Lower lobe of right lung (tissue), 2 donors: ENCODE data around the gene DDX31. TPM values are rescaled to one million over a fixed set of nuclear protein-coding genes. Genes with fewer than 3 reads are reported as not detected.
"Not testable (repeated sequence)": the region's sequence is repeated elsewhere in the genome, so short reads cannot be mapped to it uniquely, and the experiment has no call there.

Source experiments
- ATAC-seq, 2 donors: fragments of 200-7000 bp; cut with Tn5 transposase; one replicate each; pipeline ENCODE4 v1.9.1; 2020 to 2022; ENCODE audit warnings: mild to moderate bottlenecking in 2 of 2, moderate library complexity in 2 of 2
- DNase-seq: peaks from one replicate; pipeline ENCODE4 v3.0.0-alpha.2; 2020
- H3K27ac ChIP-seq: fragments of 200-600 bp; one replicate; pipeline ENCODE4 v1.8.0; 2022
- H3K27me3 ChIP-seq: fragments of 200-600 bp; one replicate; pipeline ENCODE4 v1.8.0; 2022; ENCODE audit warnings: low read depth
- H3K36me3 ChIP-seq: fragments of 200-600 bp; one replicate; pipeline ENCODE4 v1.8.0; 2022; ENCODE audit warnings: mild to moderate bottlenecking
- H3K4me1 ChIP-seq: fragments of 200-600 bp; one replicate; pipeline ENCODE4 v1.8.0; 2022
- H3K4me3 ChIP-seq: fragments of 200-600 bp; one replicate; pipeline ENCODE4 v1.8.0; 2022; ENCODE audit warnings: mild to moderate bottlenecking
- H3K9me3 ChIP-seq: fragments of 200-600 bp; one replicate; pipeline ENCODE4 v1.8.0; 2022
- CTCF ChIP-seq: fragments of 200-600 bp; IDR thresholded peaks from one replicate; pipeline ENCODE4 v1.8.0; 2022; ENCODE audit warnings: antibody characterized with exemption, mild to moderate bottlenecking
- intact Hi-C: fragments of 100-400 bp; cut with DNase I; formaldehyde crosslinking; loops from one replicate; pipeline ENCODE4 v1.11.0; 2022
- long read RNA-seq: library from polyadenylated mRNA; unstranded; transcript quantifications from one replicate; pipeline ENCODE4 v2.0.0, GENCODE V29; 2021
- total RNA-seq: library from RNA; stranded (reverse); fragmentation: NEBNext Ultra II Directional; extraction: Animal tissue kit (Norgen Biotek cat#: 25700); gene quantifications from one replicate; pipeline ENCODE4 v1.2.1, GENCODE V29; 2021
- donor health status: DM: no; HTN: yes; CAD: no; lungs with severe emphysema.

DDX31 gene
- total RNA-seq, result 14.1 TPM
- long read RNA-seq, full-length matches to known transcripts, result 3 of 9 reads
- long read RNA-seq, partial matches to known transcripts, result 1 of 9 reads
- long read RNA-seq, other reads (novel, unspliced or antisense), result 5 of 9 reads

DNA sequence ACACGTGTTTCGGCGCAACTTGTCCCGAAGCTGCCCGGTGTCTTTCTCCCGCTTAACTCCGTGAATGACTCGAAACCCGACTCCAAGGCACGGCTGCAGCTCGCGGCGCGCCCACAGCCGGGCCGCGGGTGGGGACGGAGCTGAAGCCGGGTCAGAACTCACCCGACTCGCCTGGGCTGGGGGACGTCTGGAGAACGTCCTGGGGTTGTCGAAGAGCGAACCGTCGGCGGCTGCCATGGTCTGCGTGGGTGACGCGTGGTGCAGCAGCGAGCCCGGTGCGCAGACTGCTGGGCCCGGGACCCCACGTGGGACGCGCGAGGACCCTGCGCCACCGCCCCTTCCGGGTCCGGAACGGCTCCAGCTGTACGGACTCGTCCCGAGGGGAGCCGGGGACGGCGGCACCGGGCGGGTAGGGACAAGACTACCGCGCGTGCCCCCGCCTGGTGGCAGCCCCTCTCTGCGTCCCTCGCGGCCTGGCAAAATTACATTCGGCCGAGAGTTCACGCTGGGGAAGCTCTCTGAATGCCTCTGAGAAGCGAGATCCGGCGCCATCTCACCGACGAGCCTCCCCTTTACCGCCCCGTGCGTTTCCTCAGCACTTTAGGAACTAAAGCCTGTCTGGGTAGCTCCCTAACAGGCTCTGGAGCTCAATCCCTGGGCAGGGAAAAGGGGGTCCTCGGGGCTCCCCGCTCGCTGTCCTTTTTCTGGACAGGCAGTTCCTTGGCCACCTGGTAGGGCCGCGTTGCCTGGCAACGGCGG is at the start of gene DDX31:
DDX31 (minus strand) TSS at position 286 of the 759 bp plus-strand sequence; CDS start at position 237, 49 bp downstream.
- intact Hi-C loops, result no loop called here
- ATAC-seq, result peak; percentile 98
- no peak for TF ChIP-seq CTCF
- Histone ChIP-seq H3K4me1 (peaks cover 35% of the 10 kb centered on the region), H3K27me3 (no peaks in the 10 kb centered on the region), H3K27ac (peak within 1 kb of the TSS; percentile 97), H3K9me3 (no peaks in the 10 kb centered on the region), H3K36me3 (no peaks in the 10 kb centered on the region), H3K4me3 (peak within 1 kb of the TSS; percentile 100)
- peak; percentile 93 for DNase-seq

DNA sequence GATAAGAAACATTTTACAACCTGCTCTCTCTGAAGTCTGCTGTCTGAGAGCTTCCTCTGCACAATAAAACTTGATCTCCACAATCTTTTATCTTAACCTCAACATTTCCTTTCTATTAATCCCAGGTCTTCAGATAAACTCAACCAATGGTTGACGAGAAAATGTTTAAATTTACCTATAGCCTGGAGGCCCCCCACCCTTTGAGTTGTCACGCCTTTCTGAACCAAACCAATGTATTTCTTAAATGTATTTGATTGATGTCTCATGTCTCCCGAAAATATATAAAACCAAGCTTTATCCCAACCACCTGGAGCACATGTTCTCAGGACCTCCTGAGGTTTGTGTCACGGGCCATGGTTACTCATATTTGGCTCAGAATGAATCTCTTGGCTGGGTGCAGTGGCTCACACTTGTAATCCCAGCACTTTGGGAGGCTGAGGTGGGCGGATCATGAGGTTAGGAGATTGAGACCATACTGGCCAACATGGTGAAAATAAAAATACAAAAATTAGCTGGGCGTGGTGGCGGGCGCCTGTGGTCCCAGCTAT is 48.7 kb upstream of the DDX31 start:
- ATAC-seq, H3K27me3 ChIP-seq, H3K36me3 ChIP-seq, intact Hi-C loops, H3K9me3 ChIP-seq, DNase-seq, H3K4me3 ChIP-seq, H3K27ac ChIP-seq, H3K4me1 ChIP-seq: not testable (repeated sequence)

GRCh38 chr9:132717326-132717945 is 47.7 kb upstream of the DDX31 start:
- H3K36me3 ChIP-seq, result no peaks in the 10 kb centered on the region
- DNase-seq (no peak), ATAC-seq (peak; percentile 28 to 60)
- H3K4me3 ChIP-seq, result no peak overlapping the region
- H3K27ac ChIP-seq, result no peak overlapping the region
- no peak for TF ChIP-seq CTCF
- intact Hi-C loops, result no loop called here
- no peaks in the 10 kb centered on the region for H3K9me3 ChIP-seq
- H3K4me1 ChIP-seq, result no peaks in the 10 kb centered on the region
- H3K27me3 ChIP-seq, result peaks cover 6% of the 10 kb centered on the region

DNA sequence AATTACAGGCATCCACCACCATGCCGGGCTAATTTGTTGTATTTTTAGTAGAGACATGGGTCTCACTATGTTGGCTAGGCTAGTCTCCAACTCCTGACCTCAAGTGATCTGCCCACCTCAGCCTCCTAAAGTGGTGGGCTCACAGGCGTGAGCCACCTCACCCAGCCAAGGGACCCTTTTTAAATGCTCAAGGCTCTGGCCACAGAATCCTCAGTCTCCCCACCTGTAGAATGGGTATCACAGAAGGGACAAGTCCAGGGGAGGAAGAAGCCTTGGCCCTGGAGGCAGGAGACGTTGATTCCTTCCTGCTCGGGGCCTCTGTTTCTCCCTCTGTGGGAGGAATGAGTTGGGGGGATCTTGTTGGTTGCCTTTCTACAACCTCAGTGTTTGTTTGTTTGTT is 46.2 kb upstream of the DDX31 start:
- Histone ChIP-seq H3K4me1 (no peaks in the 10 kb centered on the region), H3K4me3 (no peak overlapping the region), H3K27ac (no peak overlapping the region), H3K9me3 (no peaks in the 10 kb centered on the region), H3K27me3 (peaks cover 8% of the 10 kb centered on the region), H3K36me3 (no peaks in the 10 kb centered on the region)
- intact Hi-C loops, result no loop called here
- ATAC-seq, result no peak
- DNase-seq, result no peak
- TF ChIP-seq CTCF, result no peak

DNA sequence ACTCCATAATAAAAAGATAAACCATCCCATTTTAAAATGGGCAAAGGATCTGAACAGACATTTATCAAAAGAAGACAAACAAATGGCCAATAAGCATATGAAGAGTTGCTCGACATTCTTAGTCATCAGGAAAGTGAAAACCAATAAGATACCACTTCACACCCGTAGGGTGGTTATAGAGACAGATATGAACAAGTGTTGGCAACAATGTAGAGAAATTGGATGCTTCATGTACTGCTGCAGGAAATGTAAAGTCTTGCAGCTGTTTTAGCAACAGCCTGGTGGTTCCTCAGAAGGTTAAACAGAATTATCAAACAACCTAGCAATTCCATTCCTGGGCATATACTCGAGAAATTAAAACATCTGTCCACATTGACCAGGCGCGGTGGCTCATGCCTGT is 43.0 kb upstream of the DDX31 start:
- ATAC-seq (no peak), DNase-seq (no peak)
- Histone ChIP-seq H3K4me3 (no peak overlapping the region), H3K36me3 (no peaks in the 10 kb centered on the region), H3K4me1 (no peaks in the 10 kb centered on the region), H3K27me3 (peaks cover 7% of the 10 kb centered on the region), H3K27ac (no peak overlapping the region), H3K9me3 (no peaks in the 10 kb centered on the region)
- intact Hi-C loops, result no loop called here
- no peak for TF ChIP-seq CTCF

- Histone ChIP-seq H3K9me3 (no peaks in the 10 kb centered on the region), H3K36me3 (no peaks in the 10 kb centered on the region), H3K4me3 (no peak overlapping the region), H3K27me3 (peaks cover 4% of the 10 kb centered on the region), H3K4me1 (no peaks in the 10 kb centered on the region), H3K27ac (no peak overlapping the region)
- no peak for ATAC-seq
- intact Hi-C loops, result no loop called here
- no peak for DNase-seq
- no peak for TF ChIP-seq CTCF
Observed at GRCh38 chr9:132711846-132712245, 42.1 kb upstream of the DDX31 start.

- H3K4me3 ChIP-seq, H3K4me1 ChIP-seq, H3K27me3 ChIP-seq, H3K9me3 ChIP-seq, ATAC-seq, H3K36me3 ChIP-seq, DNase-seq, H3K27ac ChIP-seq, intact Hi-C loops: not testable (repeated sequence)
Observed at GRCh38 chr9:132711152-132711551, 41.4 kb upstream of the DDX31 start.
